KMS-11 (cell line): ENCODE results near the gene SPTSSA.

Source experiments
- H2AFZ ChIP-seq: fragments of 200-600 bp; sonication (generic); 2 replicates; pipeline ENCODE4 v1.6.1; 2016; ENCODE audit warnings: antibody characterized with exemption, mixed run types, low read depth
- H3K27ac ChIP-seq: fragments of 200-600 bp; sonication (generic); 2 replicates; pipeline ENCODE4 v1.6.1; 2016; ENCODE audit warnings: mild to moderate bottlenecking, mixed run types
- H3K27me3 ChIP-seq: fragments of 200-600 bp; sonication (generic); 2 replicates; pipeline ENCODE4 v1.6.1; 2017; ENCODE audit warnings: mild to moderate bottlenecking, low read depth, mixed run types, moderate library complexity; ENCODE audit not compliant: insufficient read depth
- H3K36me3 ChIP-seq: fragments of 200-600 bp; sonication (generic); 2 replicates; pipeline ENCODE4 v1.6.1; 2017; ENCODE audit warnings: mild to moderate bottlenecking, mixed run types; ENCODE audit not compliant: insufficient read depth
- H3K4me1 ChIP-seq: fragments of 200-600 bp; sonication (generic); 2 replicates; pipeline ENCODE4 v1.6.1; 2016; ENCODE audit warnings: mild to moderate bottlenecking, low read depth, mixed run types; ENCODE audit not compliant: poor library complexity, severe bottlenecking
- H3K4me2 ChIP-seq: fragments of 200-600 bp; sonication (generic); 2 replicates; pipeline ENCODE4 v1.7.0; 2016; ENCODE audit warnings: mild to moderate bottlenecking, mixed run types
- H3K4me3 ChIP-seq: fragments of 200-600 bp; sonication (generic); IDR thresholded peaks from 2 replicates; pipeline ENCODE4 v1.6.1; 2017; ENCODE audit warnings: low read depth, low read length, mixed read lengths; ENCODE audit not compliant: insufficient read depth
- H3K79me2 ChIP-seq: fragments of 200-600 bp; sonication (generic); 2 replicates; pipeline ENCODE4 v1.6.1; 2016; ENCODE audit warnings: low read depth, mixed run types; ENCODE audit not compliant: insufficient read depth
- H3K9ac ChIP-seq: fragments of 200-600 bp; sonication (generic); 2 replicates; pipeline ENCODE4 v1.6.1; 2016; ENCODE audit warnings: mild to moderate bottlenecking, mixed run types
- H4K20me1 ChIP-seq: fragments of 200-600 bp; sonication (generic); 2 replicates; pipeline ENCODE4 v1.6.1; 2016; ENCODE audit warnings: mild to moderate bottlenecking, mixed run types; ENCODE audit not compliant: insufficient read depth
- CTCF ChIP-seq: fragments of 200-600 bp; sonication (generic); conservative IDR thresholded peaks from 2 replicates; pipeline ENCODE4 v1.6.1; 2017; ENCODE audit warnings: low read depth, mild to moderate bottlenecking, antibody characterized with exemption, low read length, moderate library complexity, mixed read lengths

Gene SPTSSA

GRCh38 chr14:34475163-34475562, 13.1 kb upstream of the SPTSSA start:
- H3K4me2 ChIP-seq, result no peak overlapping the region
- H3K79me2 ChIP-seq, result no peaks in the 10 kb centered on the region
- no peaks in the 10 kb centered on the region for H3K36me3 ChIP-seq
- no peak overlapping the region for H3K27ac ChIP-seq
- no peaks in the 10 kb centered on the region for H3K4me1 ChIP-seq
- H2AFZ ChIP-seq, result no peak overlapping the region
- H3K27me3 ChIP-seq, result no peaks in the 10 kb centered on the region
- no peak for TF ChIP-seq CTCF
- no peaks in the 10 kb centered on the region for H4K20me1 ChIP-seq
- no peak overlapping the region for H3K4me3 ChIP-seq
- no peak overlapping the region for H3K9ac ChIP-seq

- Histone ChIP-seq H3K4me1 (no peaks in the 10 kb centered on the region), H3K4me3 (no peak overlapping the region), H3K4me2 (no peak overlapping the region), H3K36me3 (no peaks in the 10 kb centered on the region), H3K27ac (no peak overlapping the region), H4K20me1 (no peaks in the 10 kb centered on the region), H2AFZ (no peak overlapping the region), H3K9ac (no peak overlapping the region), H3K79me2 (no peaks in the 10 kb centered on the region), H3K27me3 (no peaks in the 10 kb centered on the region)
- no peak for TF ChIP-seq CTCF
These were observed 12.2 kb upstream of the SPTSSA start for GRCh38 chr14:34474187-34474679.

- no peak for TF ChIP-seq CTCF
- no peak overlapping the region for H2AFZ ChIP-seq
- no peaks in the 10 kb centered on the region for H4K20me1 ChIP-seq
- H3K36me3 ChIP-seq, result no peaks in the 10 kb centered on the region
- no peaks in the 10 kb centered on the region for H3K79me2 ChIP-seq
- no peak overlapping the region for H3K4me3 ChIP-seq
- H3K9ac ChIP-seq, result no peak overlapping the region
- no peaks in the 10 kb centered on the region for H3K27me3 ChIP-seq
- H3K4me1 ChIP-seq, result no peaks in the 10 kb centered on the region
- no peak overlapping the region for H3K4me2 ChIP-seq
- no peak overlapping the region for H3K27ac ChIP-seq
These were observed 10.8 kb upstream of the SPTSSA start for GRCh38 chr14:34472706-34473279.

GRCh38 chr14:34470319-34470718, 8.3 kb upstream of the SPTSSA start:
- no peak overlapping the region for H3K4me3 ChIP-seq
- H2AFZ ChIP-seq, result no peak overlapping the region
- no peak overlapping the region for H3K9ac ChIP-seq
- no peaks in the 10 kb centered on the region for H4K20me1 ChIP-seq
- H3K36me3 ChIP-seq, result no peaks in the 10 kb centered on the region
- H3K4me2 ChIP-seq, result no peak overlapping the region
- H3K27ac ChIP-seq, result no peak overlapping the region
- peaks cover 7% of the 10 kb centered on the region for H3K4me1 ChIP-seq
- no peaks in the 10 kb centered on the region for H3K79me2 ChIP-seq
- no peaks in the 10 kb centered on the region for H3K27me3 ChIP-seq
- no peak for TF ChIP-seq CTCF
